ENCODE results near the gene NOLC1.

- TF ChIP-seq POLR2A (IDR thresholded peaks at IDR 0.05) (no peak), CTCF (IDR thresholded peaks at IDR 0.05) (no peak)
Observed at GRCh38 chr10:102113956-102114857, 38.0 kb upstream of the NOLC1 start.
